GM15510 (cell line): ENCODE results near the gene HOXB8.

ENCODE experiments used
- POLR2A ChIP-seq: IDR thresholded peaks from 3 replicates; pipeline ENCODE4 v1.6.1; 2011; ENCODE audit warnings: borderline replicate concordance; ENCODE audit not compliant: insufficient read length; ENCODE audit errors: extremely low read depth

HOXB8 gene

GRCh38 chr17:48579760-48580554 lies 35.1 kb downstream of the HOXB8 start:
- no peak for TF ChIP-seq POLR2A

DNA sequence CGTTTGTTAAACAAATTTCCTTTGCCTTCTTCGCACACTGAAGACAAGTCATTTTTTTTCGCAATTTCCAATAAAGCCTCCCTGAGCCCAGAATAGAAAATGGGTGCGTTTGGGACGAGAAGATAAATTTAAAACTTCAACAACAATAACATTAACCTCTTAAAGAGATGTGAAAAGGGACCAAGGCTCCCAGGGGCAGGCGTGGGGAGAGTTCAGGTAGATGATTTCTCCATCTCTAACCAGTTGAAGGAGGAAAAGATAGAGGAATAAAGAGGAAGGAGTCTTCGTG lies 35.7 kb downstream of the HOXB8 start:
- TF ChIP-seq POLR2A, result no peak

- peak; percentile 46 for TF ChIP-seq POLR2A
These were observed 36.2 kb downstream of the HOXB8 start for GRCh38 chr17:48578616-48579470.

DNA sequence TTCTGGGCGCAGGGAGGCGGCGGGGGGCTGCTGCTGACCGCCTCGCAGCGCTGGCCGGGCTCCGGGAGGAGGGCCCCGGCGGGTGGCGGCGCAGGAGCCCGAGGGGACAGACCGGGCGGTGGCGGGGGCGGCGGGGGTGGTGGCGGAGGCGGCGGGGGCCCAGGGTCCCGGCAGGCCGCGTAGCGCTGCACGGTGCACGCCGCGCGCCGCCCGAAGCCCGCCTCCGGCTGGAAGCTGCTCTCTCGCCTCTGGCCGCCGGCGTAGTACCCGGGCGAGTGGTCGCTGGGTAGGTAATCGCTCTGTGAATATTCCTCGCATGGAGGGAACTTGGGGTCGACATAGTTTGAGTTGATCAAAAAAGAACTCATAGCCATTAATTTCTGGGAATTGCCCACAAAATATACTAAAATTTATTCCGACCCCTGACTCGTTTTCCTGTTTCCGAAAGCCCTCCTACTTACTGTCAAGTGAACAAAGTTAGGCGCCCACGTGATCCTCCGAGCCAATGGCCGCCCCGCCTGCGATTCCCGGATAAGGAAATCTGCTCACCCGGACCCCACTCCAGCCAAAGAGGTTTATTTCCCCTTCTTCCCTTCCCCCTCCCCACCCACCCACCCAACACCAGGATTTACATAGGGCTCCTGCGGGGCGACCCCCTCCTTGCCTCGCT lies 37.0 kb downstream of the HOXB8 start, which contains the start of gene HOXB4:
Gene HOXB4, minus strand, starts transcription at position 405 of the 670 bp plus-strand sequence. Its CDS starts 31 bp downstream, at position 374.
- TF ChIP-seq POLR2A, result no peak

DNA sequence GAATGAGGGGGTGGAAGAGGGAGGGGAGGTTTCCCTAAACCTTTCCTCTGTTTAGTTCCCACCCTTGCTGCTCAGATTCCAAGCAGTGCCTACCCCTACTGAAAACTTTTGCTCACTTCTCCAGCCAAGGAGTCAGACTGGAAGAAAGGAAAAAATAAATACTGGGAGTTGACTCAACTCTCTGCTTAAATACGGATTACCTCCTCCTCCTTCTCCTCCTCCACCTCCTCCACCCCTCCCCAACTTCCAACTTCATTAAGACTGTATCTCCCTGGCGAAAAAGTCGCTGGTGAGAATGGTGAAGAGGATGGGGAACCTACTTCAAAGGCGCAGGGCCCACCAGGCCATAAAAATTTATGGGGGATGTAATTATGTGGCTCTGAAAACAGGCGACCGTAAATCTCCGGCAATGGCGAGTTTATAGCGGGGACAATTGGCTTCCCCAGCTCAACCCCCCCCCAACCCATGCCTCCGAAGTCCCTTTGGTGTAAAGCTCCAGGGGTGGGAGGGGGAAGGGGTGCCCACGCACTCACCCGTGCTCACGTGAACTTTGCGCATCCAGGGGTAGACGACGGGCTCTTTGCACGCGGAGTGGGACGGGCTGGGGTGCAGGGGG lies 37.7 kb downstream of the HOXB8 start:
- TF ChIP-seq POLR2A, result no peak

GRCh38 chr17:48576479-48577309 lies 38.4 kb downstream of the HOXB8 start:
- TF ChIP-seq POLR2A, result no peak

DNA sequence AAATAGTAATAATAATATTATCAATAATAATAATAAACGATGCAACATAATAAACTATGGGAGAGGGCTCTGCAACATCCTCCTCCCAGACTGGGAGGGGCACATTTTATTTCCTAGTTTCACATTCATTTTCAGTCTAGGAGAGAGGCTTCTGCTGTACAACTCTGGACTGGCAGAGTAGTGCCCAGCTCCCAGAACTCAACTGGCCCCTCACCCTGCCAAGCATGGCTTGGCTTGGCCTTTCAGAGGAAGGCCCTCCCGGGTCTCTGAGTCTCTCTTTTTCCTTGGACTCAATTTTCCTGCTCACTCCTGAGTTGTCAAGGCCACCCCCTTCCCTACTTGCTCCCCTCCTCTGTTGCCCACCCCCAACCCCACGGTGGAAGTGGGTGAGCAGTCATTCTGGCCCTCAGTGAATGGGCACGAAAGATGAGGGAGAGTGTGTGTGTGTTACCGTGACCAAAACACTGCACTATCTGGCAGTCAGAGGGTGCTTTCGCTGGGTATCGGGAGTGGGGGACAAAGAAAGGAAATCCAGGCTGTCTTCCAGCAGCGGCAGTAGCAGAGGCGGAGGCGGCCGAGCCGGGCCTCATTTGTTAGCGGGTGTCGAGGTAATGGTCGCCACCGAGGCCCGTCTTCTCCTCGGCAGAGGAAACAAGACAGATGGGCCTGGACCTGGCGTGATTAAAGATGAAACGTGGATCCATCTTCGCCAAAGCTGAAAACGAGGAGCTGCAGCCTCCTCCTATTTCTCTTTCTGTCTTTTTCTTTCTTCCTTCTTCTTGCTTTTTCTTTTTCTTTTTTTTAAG lies 39.2 kb downstream of the HOXB8 start:
- no peak for TF ChIP-seq POLR2A

DNA sequence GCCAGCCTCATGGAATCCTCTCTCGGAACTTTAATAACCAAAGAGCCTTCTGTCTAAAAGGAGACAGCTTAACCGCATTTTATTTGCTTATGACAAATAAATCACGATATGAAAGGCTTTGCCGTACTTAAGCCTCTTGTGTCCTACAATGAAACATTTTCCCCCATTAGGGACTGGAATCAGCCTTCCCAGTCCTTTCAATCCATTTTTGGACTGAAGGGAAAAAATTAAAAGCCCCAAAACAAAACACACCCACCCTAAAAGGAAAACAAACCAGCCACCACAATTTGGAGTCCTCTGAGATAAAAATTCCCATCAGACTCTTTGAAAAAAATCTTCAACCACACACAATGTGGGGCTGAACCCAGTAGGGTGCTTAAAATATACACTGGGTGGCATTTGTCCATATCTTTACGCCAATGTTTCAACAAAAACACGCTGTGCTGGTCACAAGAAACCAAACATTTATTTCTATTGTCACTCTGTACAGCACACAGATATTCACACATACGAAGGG lies 40.0 kb downstream of the HOXB8 start:
- no peak for TF ChIP-seq POLR2A

DNA sequence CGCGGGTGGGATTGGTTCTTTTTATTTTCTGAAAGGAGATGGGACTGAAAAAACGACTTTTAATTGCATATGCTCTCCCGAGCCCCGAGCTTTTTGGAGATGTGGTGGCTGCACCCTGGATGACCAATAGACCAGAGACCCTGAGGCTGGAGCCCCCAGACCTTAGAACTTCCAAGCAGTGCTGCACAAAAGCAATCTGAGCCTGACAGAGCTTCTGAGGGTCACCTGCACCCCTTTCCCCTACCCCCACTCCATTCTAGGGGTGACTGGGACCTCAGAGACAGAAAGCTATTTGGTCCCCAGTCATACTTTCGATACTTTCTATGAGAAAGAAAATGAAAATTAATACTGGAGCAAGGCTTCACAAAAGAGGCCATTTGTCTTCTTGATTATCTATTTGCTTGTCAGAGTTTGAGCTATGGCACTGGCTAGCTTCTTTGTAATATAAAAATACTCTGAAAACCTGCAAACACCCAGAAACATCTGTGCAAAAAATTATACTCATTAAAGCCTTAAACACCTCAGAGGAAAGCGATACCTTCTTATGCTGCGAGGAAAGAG lies 40.5 kb downstream of the HOXB8 start:
- TF ChIP-seq POLR2A, result no peak

DNA sequence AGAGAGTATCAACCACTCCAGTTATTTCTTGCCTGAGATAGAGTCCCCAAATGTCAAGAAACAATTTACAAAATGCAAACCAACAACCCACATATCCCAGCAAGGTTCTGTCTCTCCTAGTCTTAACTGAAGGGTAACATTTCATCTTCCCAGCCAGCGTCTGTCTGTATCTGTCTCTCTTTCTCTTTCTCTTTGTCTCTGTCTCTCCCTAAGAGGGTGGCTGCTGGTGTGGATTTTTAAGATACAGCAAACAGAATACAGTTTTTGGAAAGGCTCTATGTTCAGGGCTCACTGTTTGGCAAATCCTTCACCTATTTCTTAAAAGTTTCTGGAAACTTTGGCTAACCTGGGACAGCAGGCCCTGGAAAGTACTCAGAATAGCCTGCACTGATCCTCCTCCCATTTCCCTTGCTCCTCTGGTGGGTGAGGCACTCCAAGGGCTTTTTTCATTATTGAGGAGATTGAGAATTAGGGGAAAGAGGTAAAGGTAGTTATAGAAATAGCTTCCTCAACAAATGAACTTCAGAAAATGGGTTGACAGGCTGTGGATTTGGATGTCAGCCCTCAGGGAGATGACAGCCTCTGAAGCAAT lies 43.2 kb downstream of the HOXB8 start:
- TF ChIP-seq POLR2A, result no peak

GRCh38 chr17:48571024-48571818 lies 43.9 kb downstream of the HOXB8 start:
- no peak for TF ChIP-seq POLR2A
